Measurements from ENCODE around the gene CACFD1.

DNA sequence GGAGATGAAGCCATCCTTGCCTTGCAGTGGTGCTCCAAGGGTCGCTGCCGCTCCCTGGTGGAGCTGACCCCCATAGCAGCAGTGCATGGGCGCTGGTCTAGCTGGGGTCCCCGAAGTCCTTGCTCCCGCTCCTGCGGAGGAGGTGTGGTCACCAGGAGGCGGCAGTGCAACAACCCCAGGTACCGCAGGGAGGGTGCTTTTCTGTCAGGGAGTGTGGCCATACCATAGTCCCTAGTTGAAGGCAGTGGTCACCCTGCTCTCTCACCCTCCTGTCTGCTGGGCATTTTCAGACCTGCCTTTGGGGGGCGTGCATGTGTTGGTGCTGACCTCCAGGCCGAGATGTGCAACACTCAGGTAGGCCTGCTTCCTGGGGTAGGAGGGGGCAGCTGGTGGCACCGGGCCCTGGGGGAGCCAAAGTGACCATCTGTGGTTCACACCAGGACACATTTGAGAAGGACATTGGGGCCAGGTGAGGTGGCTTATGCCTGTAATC, 26.4 kb upstream of the CACFD1 start:
- TF ChIP-seq, protein P1, sequence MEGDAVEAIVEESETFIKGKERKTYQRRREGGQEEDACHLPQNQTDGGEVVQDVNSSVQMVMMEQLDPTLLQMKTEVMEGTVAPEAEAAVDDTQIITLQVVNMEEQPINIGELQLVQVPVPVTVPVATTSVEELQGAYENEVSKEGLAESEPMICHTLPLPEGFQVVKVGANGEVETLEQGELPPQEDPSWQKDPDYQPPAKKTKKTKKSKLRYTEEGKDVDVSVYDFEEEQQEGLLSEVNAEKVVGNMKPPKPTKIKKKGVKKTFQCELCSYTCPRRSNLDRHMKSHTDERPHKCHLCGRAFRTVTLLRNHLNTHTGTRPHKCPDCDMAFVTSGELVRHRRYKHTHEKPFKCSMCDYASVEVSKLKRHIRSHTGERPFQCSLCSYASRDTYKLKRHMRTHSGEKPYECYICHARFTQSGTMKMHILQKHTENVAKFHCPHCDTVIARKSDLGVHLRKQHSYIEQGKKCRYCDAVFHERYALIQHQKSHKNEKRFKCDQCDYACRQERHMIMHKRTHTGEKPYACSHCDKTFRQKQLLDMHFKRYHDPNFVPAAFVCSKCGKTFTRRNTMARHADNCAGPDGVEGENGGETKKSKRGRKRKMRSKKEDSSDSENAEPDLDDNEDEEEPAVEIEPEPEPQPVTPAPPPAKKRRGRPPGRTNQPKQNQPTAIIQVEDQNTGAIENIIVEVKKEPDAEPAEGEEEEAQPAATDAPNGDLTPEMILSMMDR (IDR thresholded peaks at IDR 0.05; ENCODE audit: low read depth, low read length), result no peak
- TF ChIP-seq POLR2A (IDR thresholded peaks at IDR 0.05; ENCODE audit: extremely low read depth, insufficient read length), result no peak
